NT2/D1 (cell line): ENCODE measurements around the gene ARL5C.

Experiments
- SUZ12 ChIP-seq: IDR thresholded peaks from 2 replicates; pipeline ENCODE4 v1.6.1; 2011; ENCODE audit not compliant: insufficient read length, insufficient read depth; ENCODE audit errors: extremely low read depth
- YY1 ChIP-seq: IDR thresholded peaks from 2 replicates; pipeline ENCODE4 v1.6.1; 2011; ENCODE audit not compliant: insufficient read length, insufficient read depth

- no peak for TF ChIP-seq YY1
- no peak for TF ChIP-seq SUZ12
These were observed 13.8 kb downstream of the ARL5C start for GRCh38 chr17:39151943-39152818.
